Smooth muscle cell (in vitro differentiated cells): ENCODE results near the gene FFAR3. TPM values are rescaled to one million over a fixed set of nuclear protein-coding genes. Genes with fewer than 3 reads are reported as not detected.

Source experiments
- DNase-seq: peaks from one replicate; lab custom pipeline; 2025; ENCODE audit not compliant: unreplicated experiment; lab: John Stamatoyannopoulos, UW
- H2AFZ ChIP-seq: fragments of 200-600 bp; sonication (generic); 2 replicates; pipeline ENCODE4 v1.6.0; 2016; ENCODE audit warnings: antibody characterized with exemption, low read depth, mild to moderate bottlenecking
- H3F3A ChIP-seq: fragments of 200-600 bp; sonication (generic); 2 replicates; pipeline ENCODE4 v1.6.0; 2017; ENCODE audit warnings: antibody characterized with exemption, low read depth
- H3K27ac ChIP-seq: fragments of 200-600 bp; sonication (generic); 2 replicates; pipeline ENCODE4 v1.5.1; 2016; ENCODE audit warnings: low read depth, mild to moderate bottlenecking
- H3K27me3 ChIP-seq: fragments of 200-600 bp; sonication (generic); 2 replicates; pipeline ENCODE4 v1.6.1; 2016; ENCODE audit warnings: low read depth, mild to moderate bottlenecking
- H3K36me3 ChIP-seq: fragments of 200-600 bp; sonication (generic); 2 replicates; pipeline ENCODE4 v1.5.1; 2016; ENCODE audit warnings: low read depth
- H3K4me1 ChIP-seq: fragments of 200-600 bp; sonication (generic); 2 replicates; pipeline ENCODE4 v1.5.1; 2016; ENCODE audit warnings: low read depth
- H3K4me2 ChIP-seq: fragments of 200-600 bp; sonication (generic); 2 replicates; pipeline ENCODE4 v1.6.0; 2016; ENCODE audit warnings: mild to moderate bottlenecking
- H3K4me3 ChIP-seq: fragments of 200-600 bp; sonication (generic); 2 replicates; pipeline ENCODE4 v1.5.1; 2016; ENCODE audit warnings: mild to moderate bottlenecking
- H3K79me2 ChIP-seq: fragments of 200-600 bp; sonication (generic); 2 replicates; pipeline ENCODE4 v1.6.0; 2016; ENCODE audit warnings: low read depth, mild to moderate bottlenecking
- H3K9ac ChIP-seq: fragments of 200-600 bp; sonication (generic); 2 replicates; pipeline ENCODE4 v1.6.0; 2016; ENCODE audit warnings: low read depth
- H3K9me3 ChIP-seq: fragments of 200-600 bp; sonication (generic); replicated peaks from 2 replicates; pipeline ENCODE4 v1.5.1; 2016; ENCODE audit warnings: low read depth
- H4K20me1 ChIP-seq: fragments of 200-600 bp; sonication (generic); 2 replicates; pipeline ENCODE4 v1.6.0; 2016; ENCODE audit warnings: low read depth
- CTCF ChIP-seq: fragments of 200-600 bp; sonication (generic); IDR thresholded peaks from 2 replicates; pipeline ENCODE4 v1.5.1; 2017; ENCODE audit warnings: borderline replicate concordance, mild to moderate bottlenecking, antibody characterized with exemption; ENCODE audit not compliant: insufficient read depth, poor library complexity, severe bottlenecking
- WGBS: methylation state at CpG from one replicate; pipeline ENCODE4 v1.1.7; 2016; ENCODE audit warnings: low lambda C conversion rate; 5-methylcytosine and 5-hydroxymethylcytosine counted together
- polyA plus RNA-seq: library from polyadenylated mRNA; unstranded; fragments of >200 nt; fragmentation: Nextera tagmentation; extraction: Ambion mirVana; gene quantifications from 2 replicates; pipeline ENCODE4 v1.2.1, GENCODE V29; 2016
- total RNA-seq: library from RNA; depleted of rRNA; stranded (reverse); fragments of >200 nt; gene quantifications from 2 replicates; pipeline ENCODE4 v1.2.3, GENCODE V29; 2014

Gene FFAR3
- total and polyA plus RNA-seq, 2 experiments from 2014 or later, result not detected

- WGBS, result 49% methylated on average over 19 of the region's 19 CpGs
Measured at GRCh38 chr19:35395382-35396199, 37.3 kb downstream of the FFAR3 start.

GRCh38 chr19:35396240-35396885, 38.1 kb downstream of the FFAR3 start:
- no peaks in the 10 kb centered on the region for H3F3A ChIP-seq
- no peaks in the 10 kb centered on the region for H3K9me3 ChIP-seq
- no peak for TF ChIP-seq CTCF
- no peaks in the 10 kb centered on the region for H3K79me2 ChIP-seq
- H2AFZ ChIP-seq, result no peak overlapping the region
- 93% methylated on average over 14 of the region's 14 CpGs for WGBS
- no peak for DNase-seq
- H3K9ac ChIP-seq, result no peak overlapping the region
- no peaks in the 10 kb centered on the region for H3K4me1 ChIP-seq
- no peak overlapping the region for H3K4me2 ChIP-seq
- H3K27ac ChIP-seq, result no peak overlapping the region
- no peak overlapping the region for H3K4me3 ChIP-seq
- H3K27me3 ChIP-seq, result no peaks in the 10 kb centered on the region
- H4K20me1 ChIP-seq, result no peaks in the 10 kb centered on the region
- H3K36me3 ChIP-seq, result no peaks in the 10 kb centered on the region

More at GRCh38 chr19:35395382-35396199, 37.3 kb downstream of the FFAR3 start:
- TF ChIP-seq CTCF, result no peak
- Histone ChIP-seq H2AFZ (no peak overlapping the region), H3K79me2 (no peaks in the 10 kb centered on the region), H3K4me1 (no peaks in the 10 kb centered on the region), H3K27ac (no peak overlapping the region), H3K4me3 (no peak overlapping the region), H3K9me3 (no peaks in the 10 kb centered on the region), H3K9ac (no peak overlapping the region), H3K27me3 (no peaks in the 10 kb centered on the region), H4K20me1 (no peaks in the 10 kb centered on the region), H3K36me3 (no peaks in the 10 kb centered on the region), H3K4me2 (no peak overlapping the region), H3F3A (no peaks in the 10 kb centered on the region)
- DNase-seq, result no peak

GRCh38 chr19:35397064-35397463, 38.8 kb downstream of the FFAR3 start:
- Histone ChIP-seq H2AFZ (no peak overlapping the region), H3K9ac (no peak overlapping the region), H3K79me2 (no peaks in the 10 kb centered on the region), H3F3A (no peaks in the 10 kb centered on the region), H3K4me2 (no peak overlapping the region), H3K4me1 (no peaks in the 10 kb centered on the region), H3K4me3 (no peak overlapping the region), H3K9me3 (no peaks in the 10 kb centered on the region), H3K27me3 (no peaks in the 10 kb centered on the region), H4K20me1 (no peaks in the 10 kb centered on the region), H3K36me3 (no peaks in the 10 kb centered on the region), H3K27ac (no peak overlapping the region)
- TF ChIP-seq CTCF, result no peak
- 39% methylated on average over 6 of the region's 6 CpGs for WGBS
- no peak for DNase-seq
